Activated T-cell treated with anti-CD3 and anti-CD28 coated beads, Interleukin-2, amount 50 U/mL, for 4 hours (primary cell): ENCODE results near the gene ITGBL1. TPM values are rescaled to one million over a fixed set of nuclear protein-coding genes. Genes with fewer than 3 reads are reported as not detected.

ENCODE experiments used
- ATAC-seq, 2 donors: fragments of 200-7000 bp; cut with Tn5 transposase; one replicate each; pipeline ENCODE4 v1.10.0; 2021
- DNase-seq: peaks from one replicate; pipeline ENCODE4 v3.0.0-alpha.2; 2020
- H3K27me3 Mint-ChIP-seq: one replicate; pipeline ENCODE4 v1.8.0; 2021; ENCODE audit warnings: low read depth, mixed read lengths
- H3K36me3 Mint-ChIP-seq: one replicate; pipeline ENCODE4 v1.8.0; 2022; ENCODE audit warnings: mixed read lengths; ENCODE audit not compliant: insufficient read depth
- H3K4me1 Mint-ChIP-seq: one replicate; pipeline ENCODE4 v1.8.0; 2021; ENCODE audit warnings: low read depth, mixed read lengths
- H3K4me3 Mint-ChIP-seq: one replicate; pipeline ENCODE4 v1.8.0; 2021; ENCODE audit warnings: mild to moderate bottlenecking, moderate library complexity, mixed read lengths
- H3K9me3 Mint-ChIP-seq: one replicate; pipeline ENCODE4 v1.8.0; 2021; ENCODE audit warnings: mixed read lengths
- total RNA-seq, 3 donors: library from RNA; stranded (reverse); gene quantifications; one replicate each; pipeline ENCODE4 v1.2.1, GENCODE V29; 2021

The ITGBL1 gene
- total RNA-seq, 3 donors from 2014 or later: 0.11 TPM; not detected in 2

GRCh38 chr13:101627556-101627943 lies 175.1 kb downstream of the ITGBL1 start:
- Mint-ChIP-seq H3K27me3 (no peaks in the 10 kb centered on the region), H3K4me1 (peaks cover 46% of the 10 kb centered on the region), H3K4me3 (peak overlapping the region; percentile 60), H3K36me3 (no peaks in the 10 kb centered on the region), H3K9me3 (no peaks in the 10 kb centered on the region)
- ATAC-seq (peak; percentile 38 to 41), DNase-seq (no peak)

GRCh38 chr13:101628900-101629299 lies 176.4 kb downstream of the ITGBL1 start:
- ATAC-seq: no peak
- no peak for DNase-seq
- no peak overlapping the region for H3K4me3 Mint-ChIP-seq
- H3K36me3 Mint-ChIP-seq: no peaks in the 10 kb centered on the region
- H3K27me3 Mint-ChIP-seq: peaks cover 3% of the 10 kb centered on the region
- peaks cover 36% of the 10 kb centered on the region for H3K4me1 Mint-ChIP-seq
- H3K9me3 Mint-ChIP-seq: no peaks in the 10 kb centered on the region

GRCh38 chr13:101631395-101631794 lies 178.9 kb downstream of the ITGBL1 start:
- H3K9me3 Mint-ChIP-seq: no peaks in the 10 kb centered on the region
- ATAC-seq: no peak
- peaks cover 14% of the 10 kb centered on the region for H3K4me1 Mint-ChIP-seq
- no peak overlapping the region for H3K4me3 Mint-ChIP-seq
- peaks cover 3% of the 10 kb centered on the region for H3K27me3 Mint-ChIP-seq
- no peaks in the 10 kb centered on the region for H3K36me3 Mint-ChIP-seq
- DNase-seq: no peak

GRCh38 chr13:101634142-101634541 lies 181.7 kb downstream of the ITGBL1 start:
- ATAC-seq (no peak), DNase-seq (no peak)
- Mint-ChIP-seq H3K4me1 (no peaks in the 10 kb centered on the region), H3K36me3 (no peaks in the 10 kb centered on the region), H3K9me3 (no peaks in the 10 kb centered on the region), H3K27me3 (peaks cover 5% of the 10 kb centered on the region), H3K4me3 (no peak overlapping the region)

GRCh38 chr13:101639711-101640110 lies 187.2 kb downstream of the ITGBL1 start:
- H3K4me1 Mint-ChIP-seq: peaks cover 2% of the 10 kb centered on the region
- DNase-seq (no peak), ATAC-seq (no peak)
- H3K9me3 Mint-ChIP-seq: no peaks in the 10 kb centered on the region
- H3K36me3 Mint-ChIP-seq: no peaks in the 10 kb centered on the region
- H3K27me3 Mint-ChIP-seq: peaks cover 3% of the 10 kb centered on the region
- H3K4me3 Mint-ChIP-seq: no peak overlapping the region

- no peak for DNase-seq
- Mint-ChIP-seq H3K9me3 (no peaks in the 10 kb centered on the region), H3K4me1 (peaks cover 2% of the 10 kb centered on the region)
Measured at GRCh38 chr13:101640788-101641400, 188.4 kb downstream of the ITGBL1 start.

GRCh38 chr13:101645871-101646270 lies 193.4 kb downstream of the ITGBL1 start:
- DNase-seq: no peak
- no peak for ATAC-seq
- H3K36me3 Mint-ChIP-seq: no peaks in the 10 kb centered on the region
- peaks cover 11% of the 10 kb centered on the region for H3K27me3 Mint-ChIP-seq
- no peaks in the 10 kb centered on the region for H3K9me3 Mint-ChIP-seq
- peaks cover 3% of the 10 kb centered on the region for H3K4me1 Mint-ChIP-seq
- no peak overlapping the region for H3K4me3 Mint-ChIP-seq

More at GRCh38 chr13:101640788-101641400, 188.4 kb downstream of the ITGBL1 start:
- Mint-ChIP-seq H3K4me3 (no peak overlapping the region), H3K36me3 (no peaks in the 10 kb centered on the region), H3K27me3 (peaks cover 4% of the 10 kb centered on the region)
- ATAC-seq: no peak

- Mint-ChIP-seq H3K27me3 (peaks cover 14% of the 10 kb centered on the region), H3K36me3 (no peaks in the 10 kb centered on the region), H3K9me3 (peaks cover 3% of the 10 kb centered on the region), H3K4me1 (peaks cover 3% of the 10 kb centered on the region), H3K4me3 (no peak overlapping the region)
- DNase-seq (no peak), ATAC-seq (no peak)
Measured at GRCh38 chr13:101647760-101648159, 195.3 kb downstream of the ITGBL1 start.

GRCh38 chr13:101648766-101649487 lies 196.5 kb downstream of the ITGBL1 start:
- no peak for DNase-seq

GRCh38 chr13:101649488-101650126 lies 197.1 kb downstream of the ITGBL1 start:
- Mint-ChIP-seq H3K9me3 (peaks cover 3% of the 10 kb centered on the region), H3K36me3 (no peaks in the 10 kb centered on the region), H3K4me1 (peaks cover 3% of the 10 kb centered on the region), H3K27me3 (peaks cover 29% of the 10 kb centered on the region), H3K4me3 (no peak overlapping the region)
- DNase-seq: no peak
- ATAC-seq: no peak

More at GRCh38 chr13:101648766-101649487, 196.5 kb downstream of the ITGBL1 start:
- H3K27me3 Mint-ChIP-seq: peaks cover 22% of the 10 kb centered on the region
- peaks cover 3% of the 10 kb centered on the region for H3K4me1 Mint-ChIP-seq
- peak; percentile 41 to 43 for ATAC-seq
- H3K4me3 Mint-ChIP-seq: no peak overlapping the region
- H3K9me3 Mint-ChIP-seq: peaks cover 3% of the 10 kb centered on the region
- H3K36me3 Mint-ChIP-seq: no peaks in the 10 kb centered on the region

GRCh38 chr13:101654883-101655282 lies 202.4 kb downstream of the ITGBL1 start:
- no peaks in the 10 kb centered on the region for H3K36me3 Mint-ChIP-seq
- H3K4me3 Mint-ChIP-seq: no peak overlapping the region
- peaks cover 3% of the 10 kb centered on the region for H3K9me3 Mint-ChIP-seq

GRCh38 chr13:101655435-101655834 lies 203.0 kb downstream of the ITGBL1 start:
- H3K9me3 Mint-ChIP-seq: peaks cover 3% of the 10 kb centered on the region
- H3K4me3 Mint-ChIP-seq: no peak overlapping the region
- peaks cover 19% of the 10 kb centered on the region for H3K27me3 Mint-ChIP-seq
- ATAC-seq: no peak
- H3K4me1 Mint-ChIP-seq: no peaks in the 10 kb centered on the region
- no peak for DNase-seq
- H3K36me3 Mint-ChIP-seq: no peaks in the 10 kb centered on the region

More at GRCh38 chr13:101654883-101655282, 202.4 kb downstream of the ITGBL1 start:
- ATAC-seq (no peak), DNase-seq (no peak)
- Mint-ChIP-seq H3K27me3 (peaks cover 19% of the 10 kb centered on the region), H3K4me1 (no peaks in the 10 kb centered on the region)

GRCh38 chr13:101660711-101661110 lies 208.2 kb downstream of the ITGBL1 start:
- DNase-seq (no peak), ATAC-seq (no peak)
- H3K27me3 Mint-ChIP-seq: peaks cover 2% of the 10 kb centered on the region
- no peak overlapping the region for H3K4me3 Mint-ChIP-seq
- H3K36me3 Mint-ChIP-seq: no peaks in the 10 kb centered on the region
- H3K4me1 Mint-ChIP-seq: no peaks in the 10 kb centered on the region
- H3K9me3 Mint-ChIP-seq: no peaks in the 10 kb centered on the region

GRCh38 chr13:101661839-101662238 lies 209.4 kb downstream of the ITGBL1 start:
- H3K27me3 Mint-ChIP-seq: peaks cover 5% of the 10 kb centered on the region
- no peaks in the 10 kb centered on the region for H3K9me3 Mint-ChIP-seq
- no peak overlapping the region for H3K4me3 Mint-ChIP-seq
- ATAC-seq (no peak), DNase-seq (no peak)
- H3K36me3 Mint-ChIP-seq: no peaks in the 10 kb centered on the region
- no peaks in the 10 kb centered on the region for H3K4me1 Mint-ChIP-seq
